ENCODE results near the gene DSTYK.
"Not testable (repeated sequence)": the region's sequence is repeated elsewhere in the genome, so short reads cannot be mapped to it uniquely, and the experiment has no call there.

DSTYK gene

DNA sequence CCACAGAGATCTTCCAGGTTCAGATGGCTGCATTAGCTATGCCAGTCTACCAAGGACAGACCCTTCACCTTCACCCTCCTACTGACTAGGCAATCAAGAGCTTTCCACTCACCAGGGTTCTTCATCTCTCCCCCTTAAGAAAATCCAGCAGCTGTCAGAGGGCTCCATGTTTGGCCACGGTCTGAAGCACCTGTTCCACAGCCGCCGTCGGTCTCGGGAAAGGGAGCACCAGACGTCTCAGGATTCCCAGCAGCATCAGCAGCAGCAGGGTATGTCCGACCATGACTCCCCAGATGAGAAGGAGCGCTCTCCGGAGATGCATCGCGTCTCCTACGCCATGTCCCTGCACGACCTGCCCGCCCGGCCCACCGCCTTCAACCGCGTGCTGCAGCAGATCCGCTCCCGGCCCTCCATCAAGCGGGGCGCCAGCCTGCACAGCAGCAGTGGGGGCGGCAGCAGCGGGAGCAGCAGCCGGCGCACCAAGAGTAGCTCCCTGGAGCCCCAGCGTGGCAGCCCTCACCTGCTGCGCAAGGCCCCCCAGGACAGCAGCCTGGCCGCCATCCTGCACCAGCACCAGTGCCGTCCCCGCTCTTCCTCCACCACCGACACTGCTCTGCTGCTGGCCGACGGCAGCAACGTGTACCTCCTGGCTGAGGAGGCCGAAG, 30.0 kb upstream of the DSTYK start:
- no peak for DNase-seq

DNA sequence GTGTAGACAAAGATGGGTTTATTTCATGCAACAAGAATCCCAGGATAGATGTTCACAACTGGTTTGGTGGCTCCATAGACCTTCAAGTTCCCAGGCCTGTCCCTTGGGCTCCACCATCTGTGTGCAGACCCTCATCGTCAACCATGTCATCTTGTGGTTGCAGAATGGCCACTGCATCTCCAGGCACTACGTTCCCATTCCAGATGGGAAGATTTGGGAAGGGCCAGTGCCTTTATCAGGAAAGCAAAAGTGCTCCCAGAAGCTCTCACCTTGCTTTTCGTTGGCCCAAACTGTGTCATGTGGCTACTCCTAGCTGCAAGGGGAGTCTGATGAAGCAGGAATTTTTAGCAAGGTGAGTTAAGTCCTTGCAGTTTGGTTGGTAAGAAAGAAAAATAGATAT, 29.1 kb upstream of the DSTYK start:
- DNase-seq: no peak

DNA sequence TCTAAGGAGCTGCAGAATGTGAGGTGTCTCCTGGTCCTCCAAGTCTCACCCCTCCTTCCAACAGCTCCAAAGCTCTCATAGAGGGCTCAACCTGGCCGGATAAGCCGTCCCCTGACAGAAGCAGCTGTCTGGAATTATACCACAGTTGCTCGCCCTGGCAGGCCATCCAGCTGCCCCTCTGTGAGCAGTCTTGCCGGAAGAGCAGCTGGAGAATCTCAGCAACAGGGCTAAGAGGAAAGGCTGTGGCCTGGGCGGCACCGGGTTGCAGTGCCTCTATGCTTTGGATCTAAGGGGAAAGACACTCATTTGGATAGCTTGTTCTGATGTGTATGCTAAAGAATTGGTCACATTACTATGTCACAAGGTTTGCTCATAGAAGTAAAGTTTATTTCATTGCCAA, 28.6 kb upstream of the DSTYK start:
- DNase-seq: no peak

DNA sequence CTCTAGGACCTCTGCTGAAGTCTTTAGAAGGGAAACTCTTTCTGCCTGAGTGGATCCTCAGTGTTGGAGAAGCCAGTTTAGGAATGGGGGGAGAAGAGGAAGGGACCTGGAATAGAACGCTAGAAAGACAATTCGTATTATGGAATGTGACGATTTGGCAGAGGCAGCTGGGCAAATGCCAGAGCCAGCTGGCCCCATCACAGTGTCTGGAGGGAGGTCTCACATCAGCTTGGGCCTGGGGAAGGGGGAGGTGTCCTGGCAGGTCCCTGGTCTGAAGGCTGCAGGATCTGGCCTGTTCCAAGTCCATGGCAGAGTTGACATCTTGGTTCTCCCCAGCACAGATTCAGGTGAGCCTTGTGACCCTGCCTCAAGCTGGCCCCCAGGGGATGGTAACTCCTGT, 27.6 kb upstream of the DSTYK start:
- no peak for DNase-seq

DNA sequence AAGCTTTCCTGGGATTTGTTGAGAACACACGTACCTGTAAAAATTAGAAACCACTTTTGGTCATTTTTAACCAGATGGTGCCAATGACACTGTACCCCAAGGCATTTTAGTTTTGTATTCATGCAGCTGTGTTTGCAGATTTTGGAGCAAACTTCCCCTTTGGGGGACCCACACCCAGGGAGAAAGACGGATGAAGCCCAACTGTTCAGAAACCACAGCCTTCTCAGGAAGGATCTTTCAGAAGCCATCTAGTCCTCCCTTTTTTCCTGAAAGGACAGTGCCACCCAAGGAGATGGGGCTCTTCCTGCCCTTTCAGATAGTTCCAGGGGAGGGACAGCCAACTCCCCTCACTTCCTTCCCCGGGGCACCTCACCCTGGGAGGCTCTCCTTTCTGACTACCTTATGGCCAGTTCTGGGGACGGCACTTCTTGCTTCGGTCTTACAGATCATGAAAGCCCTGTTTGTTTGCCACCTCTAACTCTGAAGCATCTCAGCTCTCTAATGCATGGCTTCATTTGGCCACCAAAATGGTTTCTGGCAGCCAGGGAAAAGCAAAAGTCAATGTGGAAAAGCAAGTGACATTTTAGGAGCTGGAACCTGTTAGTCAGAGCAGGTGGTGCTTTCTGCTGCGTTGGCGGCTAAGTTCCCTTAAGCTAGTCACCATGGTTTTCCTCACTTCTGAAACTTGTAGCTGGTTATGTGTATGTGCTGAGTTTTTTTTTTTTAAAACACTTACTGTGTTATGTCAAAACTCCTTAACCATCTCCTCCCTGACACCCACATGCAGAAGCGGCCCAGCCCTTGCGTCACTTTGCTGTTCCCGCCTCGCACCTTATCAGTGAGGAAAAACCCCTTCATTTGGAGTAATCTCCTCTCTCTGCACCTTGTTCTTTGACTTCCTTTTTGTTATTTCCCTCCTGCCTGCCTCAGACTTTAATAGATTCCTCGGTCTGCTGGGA, 26.3 kb upstream of the DSTYK start:
- DNase-seq: no peak

DNA sequence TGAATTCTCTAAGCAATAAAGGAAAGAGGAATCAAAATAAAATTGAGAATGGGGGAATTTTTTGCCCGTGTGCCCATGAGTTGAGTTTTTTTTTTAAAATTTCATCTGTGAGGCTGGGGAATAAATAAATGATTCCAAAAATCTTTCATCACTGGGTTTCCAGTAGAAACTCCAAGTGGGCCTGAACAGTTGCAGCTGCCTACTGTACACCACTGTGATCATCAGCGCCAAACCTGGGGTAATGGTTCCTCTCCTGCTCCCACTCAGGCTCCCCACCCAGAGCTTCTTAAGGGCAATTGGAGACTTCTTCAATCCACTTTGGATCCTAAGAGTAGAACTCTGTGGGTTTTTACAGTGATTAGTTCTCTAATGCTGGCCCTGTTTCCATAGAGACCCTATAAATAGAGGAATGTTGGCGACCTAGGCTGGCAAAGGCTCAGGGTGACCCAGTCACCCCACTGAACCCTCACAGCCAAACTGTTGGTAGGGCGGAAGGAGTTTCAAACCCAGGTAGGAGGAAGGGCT, 25.5 kb upstream of the DSTYK start:
- no peak for DNase-seq

DNA sequence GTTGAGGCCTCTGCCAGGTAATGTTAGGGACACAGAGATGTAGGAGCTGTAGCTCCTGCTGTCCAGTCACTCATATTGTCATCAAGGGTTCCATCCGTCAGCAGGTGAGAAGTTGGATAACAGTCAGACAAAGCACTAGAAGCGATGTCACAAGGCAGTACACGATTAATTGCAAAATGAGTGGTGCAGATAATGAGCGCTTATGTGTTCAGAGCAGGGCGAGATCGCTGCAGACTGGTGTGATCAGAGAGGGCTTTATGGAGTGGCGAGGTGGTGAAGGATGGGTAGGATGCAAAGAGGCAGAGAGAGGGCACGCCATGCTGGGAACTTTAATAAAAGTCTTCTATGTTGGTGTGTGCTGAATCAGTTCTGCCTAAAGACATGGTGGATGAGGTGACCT, 25.0 kb upstream of the DSTYK start:
- no peak for DNase-seq

DNA sequence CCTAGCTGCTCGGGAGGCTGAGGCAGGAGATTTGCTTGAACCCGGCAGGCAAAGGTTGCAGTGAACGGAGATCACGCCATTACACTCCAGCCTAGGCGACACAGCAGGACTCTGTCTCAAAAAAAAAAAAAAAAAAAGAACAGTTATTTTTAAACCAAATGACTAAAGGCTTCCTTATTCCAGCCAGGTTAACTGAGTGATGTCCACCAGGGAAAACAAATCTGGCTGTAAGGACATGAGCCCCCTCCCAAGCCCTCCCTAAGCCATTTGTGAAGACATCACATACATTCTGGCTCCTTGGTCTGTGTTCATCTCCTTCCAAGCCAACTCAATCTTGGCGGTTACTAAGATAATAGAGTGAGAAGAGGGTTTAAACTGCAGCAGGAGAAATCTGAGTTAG, 24.4 kb upstream of the DSTYK start:
- DNase-seq: no peak

DNA sequence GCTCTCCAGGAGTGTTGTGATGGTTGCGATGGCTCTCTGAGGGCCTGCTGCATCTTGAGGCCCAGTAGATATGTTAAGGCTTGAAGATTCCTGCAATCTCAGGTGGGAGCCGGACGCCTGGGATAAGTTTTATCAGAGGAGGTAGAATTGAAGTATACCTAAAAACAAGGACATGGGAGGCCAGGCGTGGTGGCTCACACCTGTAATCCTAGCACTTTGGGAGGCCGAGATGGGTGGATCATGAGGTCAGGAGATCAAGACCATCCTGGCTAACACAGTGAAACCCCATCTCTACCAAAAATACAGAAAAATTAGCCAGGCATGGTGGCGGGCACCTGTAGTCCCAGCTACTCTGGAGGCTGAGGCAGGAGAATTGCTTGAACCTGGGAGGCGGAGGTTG, 22.5 kb upstream of the DSTYK start:
- not testable (repeated sequence) for DNase-seq

DNA sequence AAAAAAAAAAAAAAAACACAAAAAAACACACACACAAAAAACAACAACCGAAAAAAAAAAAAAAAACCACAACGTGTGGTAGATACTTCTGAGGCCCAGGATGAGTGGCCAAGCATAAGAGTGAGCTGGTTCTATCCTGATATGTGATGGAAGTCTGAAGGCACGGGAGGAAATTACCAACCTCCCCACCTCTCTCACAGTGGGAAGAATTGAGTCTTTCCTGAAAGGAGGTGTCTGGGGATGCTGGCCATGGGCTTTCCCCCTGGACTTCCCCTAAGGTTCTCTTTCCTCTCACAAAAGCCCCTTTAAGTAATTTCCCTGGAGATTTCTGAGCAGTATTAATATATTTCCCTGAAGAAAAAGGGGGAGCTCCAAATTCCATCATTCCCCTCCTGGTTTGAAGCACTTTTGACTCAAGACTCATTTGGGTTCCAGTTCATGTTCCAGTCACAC, 21.5 kb upstream of the DSTYK start:
- no peak for DNase-seq

DNA sequence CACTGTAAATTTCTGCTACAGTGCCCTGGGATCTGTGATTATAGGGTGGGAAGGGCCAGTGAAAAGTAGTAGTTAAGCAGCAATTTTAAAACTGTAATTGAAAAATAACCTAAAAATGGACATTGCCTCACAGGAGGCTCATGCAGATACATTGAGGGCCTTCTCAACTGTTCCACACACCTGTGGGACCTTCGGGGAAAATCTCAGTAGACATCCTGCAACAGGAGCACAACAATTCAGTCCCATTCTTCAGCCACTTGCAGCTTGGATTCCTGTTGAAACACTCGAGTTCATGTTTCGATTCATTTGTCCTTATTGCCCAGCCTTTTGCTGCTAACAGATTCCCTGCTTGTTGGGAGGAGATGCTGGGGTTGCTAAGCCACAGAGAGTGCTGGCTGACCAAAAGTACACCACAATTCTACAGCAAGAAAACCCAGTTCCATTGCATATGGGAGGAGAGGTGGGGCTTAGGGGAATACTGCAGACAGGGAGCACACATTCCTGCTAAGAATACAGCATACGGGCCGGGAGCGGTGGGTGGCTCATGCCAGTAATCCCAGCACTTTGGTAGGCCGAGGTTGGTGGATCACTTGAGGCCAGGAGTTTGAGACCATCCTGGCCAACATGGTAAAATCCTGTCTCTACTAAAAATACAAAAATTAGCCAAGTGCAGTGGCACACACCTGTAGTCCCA, 20.8 kb upstream of the DSTYK start:
- no peak for DNase-seq

DNA sequence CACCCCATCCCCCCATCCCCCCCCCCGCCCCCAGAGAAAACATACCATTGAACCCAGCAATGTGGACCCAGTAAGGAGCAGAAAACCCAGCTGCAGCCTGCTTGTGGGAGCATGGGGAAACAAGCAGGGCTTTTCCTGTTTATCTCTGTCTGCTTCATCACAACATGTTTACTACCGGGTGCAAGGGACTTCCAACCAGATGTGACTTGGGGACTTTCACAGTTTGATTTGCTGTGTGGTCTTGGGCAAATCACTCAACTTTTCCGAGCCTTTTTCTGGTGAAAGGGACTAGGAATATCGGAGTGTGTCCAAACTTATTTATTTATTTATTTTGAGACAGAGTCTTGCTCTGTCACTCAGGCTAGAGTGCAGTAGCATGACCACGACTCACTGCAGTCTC, 19.5 kb upstream of the DSTYK start:
- no peak for DNase-seq

DNA sequence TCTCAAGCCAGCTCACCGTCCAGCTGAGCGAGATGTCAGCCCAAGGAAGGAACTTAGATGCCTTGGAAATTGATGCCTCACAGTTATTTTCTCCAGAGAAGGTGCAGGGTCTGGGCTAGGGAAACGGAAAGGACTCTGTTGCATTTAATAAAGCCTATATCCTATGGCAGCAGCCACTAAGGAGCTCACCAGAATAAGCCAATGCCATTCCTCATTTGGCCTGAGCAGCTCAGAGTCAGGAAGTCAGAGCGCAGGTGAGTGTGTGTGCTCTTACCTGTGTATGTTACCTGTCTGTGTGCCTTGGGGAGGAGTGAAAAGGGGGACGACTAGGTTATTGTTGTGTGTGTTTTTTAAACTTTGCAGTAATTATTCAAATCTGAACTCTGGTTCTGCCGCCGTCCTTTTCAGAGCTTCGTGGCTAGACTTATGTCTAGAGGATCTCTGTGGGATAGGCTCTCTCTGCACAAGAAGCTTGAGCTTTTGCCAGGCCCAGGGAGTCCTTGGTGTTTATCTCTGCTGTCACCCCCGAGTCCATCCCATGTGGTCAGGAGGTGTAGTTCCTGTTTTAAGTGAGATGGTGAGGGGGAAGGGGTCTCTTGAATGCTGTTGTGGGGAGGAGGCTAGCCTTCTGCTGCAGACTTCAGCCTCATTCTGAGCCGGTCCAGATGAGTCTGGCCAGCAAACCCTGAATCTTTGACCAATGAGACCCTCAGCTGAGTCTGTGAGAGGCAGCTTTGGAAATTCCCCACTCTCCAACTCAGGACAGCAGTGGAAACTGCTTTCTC, 18.6 kb upstream of the DSTYK start:
- DNase-seq: no peak

DNA sequence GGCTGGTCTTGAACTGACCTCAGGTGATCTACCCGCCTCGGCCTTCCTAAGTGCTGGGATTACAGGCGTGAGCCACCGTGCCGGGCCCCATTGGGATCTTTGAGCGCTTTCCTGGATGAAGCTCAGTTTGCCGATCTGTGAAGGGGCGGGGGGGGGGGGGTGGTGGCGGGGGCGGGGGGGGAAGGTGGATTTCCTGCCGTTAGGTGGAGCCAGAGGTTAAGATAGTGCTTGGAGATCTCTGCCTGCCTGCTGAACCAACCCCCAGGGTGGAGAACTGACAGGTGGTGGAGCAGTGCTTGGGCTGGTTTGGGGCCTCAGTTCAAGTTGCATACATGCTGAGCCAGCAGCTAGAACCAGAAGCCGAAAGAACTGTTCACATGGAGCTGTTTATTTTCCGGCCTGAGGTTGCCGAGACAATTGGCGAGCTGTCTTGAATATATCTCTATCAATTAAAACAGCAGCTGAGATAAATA, 17.9 kb upstream of the DSTYK start:
- DNase-seq: peak; percentile 81

DNA sequence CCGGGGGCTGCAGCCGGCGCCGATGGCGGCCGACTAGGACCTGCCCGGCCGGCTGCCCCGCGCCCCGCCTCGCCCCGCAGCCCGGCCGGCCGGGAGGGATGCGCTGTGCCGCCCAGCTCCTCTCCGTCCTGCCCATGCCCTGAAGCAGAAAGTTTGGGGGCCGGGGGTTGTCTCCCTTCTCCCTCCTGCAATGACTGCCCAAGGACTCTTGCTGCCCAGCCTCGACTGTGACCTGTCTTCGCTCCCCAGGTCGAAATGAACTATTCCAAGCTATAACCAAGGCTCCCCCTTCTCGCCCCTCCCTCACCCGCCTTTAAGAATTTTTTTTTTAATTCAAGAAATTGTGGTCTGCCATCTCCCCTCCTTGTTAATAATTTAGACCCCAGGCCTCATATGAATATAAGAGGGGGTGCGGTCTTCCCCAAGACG, 16.6 kb upstream of the DSTYK start:
- no peak for DNase-seq

DNA sequence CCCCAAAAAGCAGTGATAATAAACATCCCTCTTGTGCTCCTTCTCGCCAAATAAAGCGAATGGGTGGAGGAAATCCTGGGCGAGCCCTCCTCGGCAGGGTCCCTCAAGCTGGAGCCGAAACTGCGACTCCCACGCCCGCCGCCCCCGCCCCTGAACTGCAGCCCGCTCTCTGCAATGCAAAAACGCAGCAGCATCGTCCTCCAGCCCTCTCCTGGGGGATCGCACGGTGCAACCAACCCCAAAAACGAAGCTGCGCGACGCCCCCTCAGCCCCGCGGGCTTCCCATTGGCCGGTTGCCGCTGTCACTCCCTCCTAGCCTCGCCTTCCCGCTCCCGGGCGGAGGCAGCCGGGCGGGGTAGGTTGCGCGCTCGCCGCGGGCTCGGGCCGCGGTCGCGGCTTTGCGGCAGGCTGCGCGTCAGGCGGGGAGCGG, 16.1 kb upstream of the DSTYK start, which contains the start of gene TMCC2:
Gene TMCC2, plus strand, starts transcription at position 363 of the 430 bp plus-strand sequence. CDS start 619 bp downstream, outside the sequence.
- peak; percentile 81 for DNase-seq

DNA sequence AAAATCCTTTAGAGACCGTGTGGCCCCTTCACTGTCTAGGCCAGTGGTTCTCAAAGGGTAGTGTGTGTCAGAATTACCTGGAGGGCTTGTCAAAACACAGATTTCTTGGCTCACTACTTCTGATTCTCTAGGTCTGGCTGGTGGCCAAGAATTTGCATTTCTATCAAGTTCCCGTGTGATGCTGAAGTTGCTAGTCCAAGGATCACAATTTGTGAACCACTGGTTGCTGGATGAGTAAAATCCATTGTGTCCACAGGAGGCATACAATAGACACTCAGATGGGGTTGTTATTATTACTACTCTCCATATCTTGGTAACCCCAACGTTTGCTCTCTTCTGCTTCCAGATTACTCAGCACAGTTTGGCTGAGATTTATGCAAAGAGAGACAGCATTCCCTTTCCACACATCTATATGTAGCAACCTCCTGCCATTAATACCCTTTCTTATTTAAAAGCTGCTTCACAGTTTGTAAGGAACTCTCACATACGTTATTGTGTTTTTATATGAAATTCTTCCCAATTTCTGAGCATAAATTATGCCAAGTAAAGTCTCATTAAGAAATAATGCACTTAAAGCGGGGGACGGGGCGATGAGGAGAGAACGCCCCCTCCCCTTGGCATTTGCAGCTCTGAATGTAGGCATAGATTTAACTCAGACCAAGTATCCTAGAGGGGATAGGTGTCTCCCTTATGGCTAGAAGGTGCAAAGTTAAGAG, 15.5 kb upstream of the DSTYK start:
- DNase-seq: no peak

DNA sequence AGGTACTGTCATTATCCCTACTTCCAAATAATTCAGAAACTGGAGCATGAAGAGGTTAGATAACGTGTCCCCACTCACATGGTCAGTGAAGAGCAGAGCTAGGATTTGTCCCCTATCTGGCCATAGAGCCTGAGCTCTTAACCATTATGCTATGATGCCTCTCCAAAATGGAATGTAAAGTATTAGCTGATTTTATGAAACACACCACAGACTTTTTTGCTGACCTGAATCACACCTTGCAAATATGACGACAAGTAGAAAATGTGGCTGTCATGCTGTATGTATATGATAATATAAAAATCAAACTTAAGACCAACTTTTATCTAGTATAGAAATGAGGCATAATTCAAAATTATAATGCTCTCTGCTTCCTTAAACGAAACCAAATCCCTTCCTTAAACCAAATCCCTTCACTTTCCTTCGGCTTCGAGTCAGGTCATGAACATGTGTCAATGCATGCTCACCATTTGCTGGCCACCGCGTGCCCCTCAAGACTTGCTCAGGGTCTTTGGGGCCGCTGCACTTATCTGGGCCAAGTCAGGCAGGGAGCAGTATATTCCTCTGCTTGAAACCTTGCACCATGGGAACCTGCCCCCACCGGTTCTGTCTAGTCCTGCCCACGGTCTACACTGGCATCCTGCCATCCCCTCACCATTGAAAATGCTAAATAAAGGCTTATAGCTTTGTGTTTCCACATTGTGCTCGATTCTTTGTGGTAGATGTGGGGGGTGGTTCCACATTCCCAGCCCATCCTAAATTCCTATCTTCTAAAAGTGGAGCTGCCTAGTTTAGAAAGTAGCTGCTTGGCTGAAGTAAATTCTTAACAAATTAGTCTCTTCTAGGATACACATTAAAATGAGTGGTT, 14.6 kb upstream of the DSTYK start:
- no peak for DNase-seq

DNA sequence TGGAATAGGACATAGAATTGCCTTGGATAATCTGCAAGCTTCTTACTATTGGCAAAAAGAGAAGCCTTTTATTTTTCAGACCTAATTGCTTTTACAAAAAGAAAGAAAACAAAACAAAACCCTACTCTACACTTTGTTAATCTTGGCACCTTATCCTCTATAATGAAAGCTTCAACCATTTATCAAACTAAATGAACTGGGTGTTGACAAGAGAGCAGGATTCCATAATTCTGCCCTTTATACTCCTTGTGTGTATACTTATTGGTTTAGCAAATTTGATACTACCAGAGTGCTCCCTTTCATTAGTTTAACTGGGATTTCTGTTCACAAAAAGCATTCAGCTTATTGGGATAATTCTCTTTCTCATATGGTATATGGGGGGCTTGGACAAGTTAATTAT, 13.2 kb upstream of the DSTYK start:
- DNase-seq: no peak

DNA sequence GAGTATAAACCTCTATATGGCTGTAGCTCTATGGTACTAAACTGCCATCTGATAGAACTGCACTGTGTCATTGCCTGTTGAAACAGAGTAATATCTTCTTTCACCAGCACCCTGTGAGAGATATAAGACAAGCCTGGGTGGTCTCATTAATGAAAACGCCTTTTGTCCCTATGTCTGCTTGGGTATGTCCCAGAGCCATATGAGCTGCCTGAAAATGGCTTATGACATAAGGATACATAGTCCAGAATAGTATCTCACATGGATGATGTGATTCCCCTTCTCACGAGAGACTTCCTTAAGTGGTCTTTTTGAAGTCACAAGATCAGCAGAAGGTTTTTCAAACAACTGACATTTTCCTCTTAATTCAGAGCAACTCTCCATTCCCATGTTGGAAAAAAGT, 8.9 kb upstream of the DSTYK start:
- no peak for DNase-seq

DNA sequence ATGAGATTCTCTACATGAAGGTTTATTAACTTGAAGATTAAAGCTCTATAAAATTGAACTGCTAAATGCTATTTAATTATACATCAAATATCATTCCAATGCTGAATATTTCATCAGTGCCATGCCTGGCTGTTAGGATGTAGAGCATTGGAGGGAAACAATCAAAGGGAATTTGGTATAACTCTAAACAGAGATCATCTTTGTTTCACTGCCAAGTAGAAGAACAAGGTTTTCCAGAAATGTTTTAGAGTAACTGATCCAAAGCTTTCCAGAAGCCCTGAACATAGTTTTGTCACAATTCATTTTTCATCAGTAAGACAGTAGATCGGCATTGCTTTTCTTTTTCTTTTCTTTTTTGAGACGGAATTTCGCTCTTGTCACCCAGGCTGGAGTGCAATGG, 5.9 kb upstream of the DSTYK start:
- DNase-seq: no peak

Measured in CD4-positive, alpha-beta T cell treated with Interleukin-17A for 1 hour (primary cell).